Testis (tissue), 2 donors: ENCODE measurements around the gene NT5C1A.

Experiments used
- POLR2A ChIP-seq: fragments of 450-650 bp; IDR thresholded peaks from one replicate; pipeline ENCODE4 v1.6.1; 2017; ENCODE audit warnings: antibody characterized with exemption, mild to moderate bottlenecking, moderate library complexity
- TF ChIP-seq, protein P1 (sequence below), 3 experiments: fragments of 450-650 bp in 2 of 3; fragments of 200-600 bp in 1 of 3; sonication (generic) in 1 of 3; IDR thresholded peaks; one replicate each; pipeline ENCODE4 v1.5.1; 2016 to 2019; ENCODE audit warnings: antibody characterized with exemption in 3 of 3, mild to moderate bottlenecking in 2 of 3, moderate library complexity in 1 of 3

DNA sequence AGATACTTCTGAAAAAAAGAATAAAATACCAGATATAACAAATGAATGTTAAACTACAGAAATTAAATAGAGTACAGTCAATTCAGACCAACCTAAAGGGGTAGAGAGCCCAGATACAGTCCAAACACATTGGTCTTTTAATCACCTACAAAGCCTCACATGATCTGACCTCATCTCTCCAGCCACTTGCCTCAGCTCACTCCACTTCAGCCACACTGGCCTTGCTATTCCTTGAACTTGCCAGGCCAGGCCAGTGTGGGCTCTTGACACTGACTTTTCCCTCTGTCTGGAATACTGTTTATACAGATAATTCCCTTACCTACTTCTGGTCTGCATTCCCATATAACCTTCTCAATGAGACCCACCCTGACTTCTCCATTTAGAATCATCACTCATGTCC, 49.8 kb upstream of the NT5C1A start:
- TF ChIP-seq, protein P1, sequence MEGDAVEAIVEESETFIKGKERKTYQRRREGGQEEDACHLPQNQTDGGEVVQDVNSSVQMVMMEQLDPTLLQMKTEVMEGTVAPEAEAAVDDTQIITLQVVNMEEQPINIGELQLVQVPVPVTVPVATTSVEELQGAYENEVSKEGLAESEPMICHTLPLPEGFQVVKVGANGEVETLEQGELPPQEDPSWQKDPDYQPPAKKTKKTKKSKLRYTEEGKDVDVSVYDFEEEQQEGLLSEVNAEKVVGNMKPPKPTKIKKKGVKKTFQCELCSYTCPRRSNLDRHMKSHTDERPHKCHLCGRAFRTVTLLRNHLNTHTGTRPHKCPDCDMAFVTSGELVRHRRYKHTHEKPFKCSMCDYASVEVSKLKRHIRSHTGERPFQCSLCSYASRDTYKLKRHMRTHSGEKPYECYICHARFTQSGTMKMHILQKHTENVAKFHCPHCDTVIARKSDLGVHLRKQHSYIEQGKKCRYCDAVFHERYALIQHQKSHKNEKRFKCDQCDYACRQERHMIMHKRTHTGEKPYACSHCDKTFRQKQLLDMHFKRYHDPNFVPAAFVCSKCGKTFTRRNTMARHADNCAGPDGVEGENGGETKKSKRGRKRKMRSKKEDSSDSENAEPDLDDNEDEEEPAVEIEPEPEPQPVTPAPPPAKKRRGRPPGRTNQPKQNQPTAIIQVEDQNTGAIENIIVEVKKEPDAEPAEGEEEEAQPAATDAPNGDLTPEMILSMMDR (IDR thresholded peaks at IDR 0.05) = no peak
- no peak for TF ChIP-seq POLR2A
